ENCODE results near the gene CDK14. TPM values are rescaled to one million over a fixed set of nuclear protein-coding genes. Genes with fewer than 3 reads are reported as not detected.

CDK14 gene
- total RNA-seq, 1 donor from 2014 or later: 1.9 TPM

DNA sequence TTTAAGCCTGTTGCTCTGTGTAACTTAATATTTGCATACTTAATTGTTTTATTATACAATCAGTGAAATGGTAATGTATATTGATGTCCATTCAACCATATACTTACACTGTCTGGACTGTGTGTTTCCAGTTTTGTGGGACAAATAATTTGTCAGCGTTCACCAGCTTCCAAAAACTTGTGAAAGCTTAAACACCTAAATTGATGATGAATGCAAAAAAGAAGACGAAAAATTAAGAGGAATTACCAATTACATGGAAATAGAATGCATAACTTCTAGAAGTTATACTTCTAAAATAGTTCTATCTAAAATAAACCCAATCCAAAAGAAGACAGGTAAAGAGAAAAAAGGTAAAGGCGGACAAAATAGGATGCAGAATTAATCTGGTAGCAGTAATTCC lies 513.1 kb downstream of the CDK14 start:
- H3K4me3 Mint-ChIP-seq: no peak overlapping the region
- H3K36me3 Mint-ChIP-seq (ENCODE audit: low read depth): no peaks in the 10 kb centered on the region
- no peaks in the 10 kb centered on the region for H3K27me3 Mint-ChIP-seq
- no peak overlapping the region for H3K27ac Mint-ChIP-seq
- H3K9me3 Mint-ChIP-seq: no peaks in the 10 kb centered on the region
- intact Hi-C loops (cut with micrococcal nuclease): no loop called here
- no peak for DNase-seq
- no peaks in the 10 kb centered on the region for H3K4me1 Mint-ChIP-seq

DNA sequence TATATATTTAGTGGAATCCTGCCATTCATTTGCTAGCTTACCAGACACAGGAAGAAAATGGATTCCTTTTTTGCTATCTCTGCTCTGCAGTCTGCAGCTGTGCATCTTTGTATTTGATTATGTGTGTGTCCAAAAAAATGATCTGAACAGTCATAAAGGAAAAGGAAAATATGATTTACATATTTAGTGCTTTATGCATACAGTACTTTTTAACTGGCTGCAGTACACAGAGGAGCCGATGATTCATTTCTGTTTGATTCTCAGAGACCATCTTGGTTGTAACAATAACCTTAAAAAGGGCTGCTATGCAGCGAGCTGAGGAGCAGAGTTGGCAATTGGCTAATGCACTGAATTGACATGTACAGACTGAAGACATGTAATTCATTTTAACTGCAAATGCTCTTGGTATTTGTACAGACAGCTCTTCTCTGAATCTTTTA lies 516.8 kb downstream of the CDK14 start:
- DNase-seq: no peak
- Mint-ChIP-seq H3K27me3 (no peaks in the 10 kb centered on the region), H3K4me3 (no peak overlapping the region), H3K9me3 (no peaks in the 10 kb centered on the region), H3K4me1 (no peaks in the 10 kb centered on the region), H3K27ac (no peak overlapping the region), H3K36me3 (ENCODE audit: low read depth) (no peaks in the 10 kb centered on the region)
- intact Hi-C loops (cut with micrococcal nuclease): no loop called here

DNA sequence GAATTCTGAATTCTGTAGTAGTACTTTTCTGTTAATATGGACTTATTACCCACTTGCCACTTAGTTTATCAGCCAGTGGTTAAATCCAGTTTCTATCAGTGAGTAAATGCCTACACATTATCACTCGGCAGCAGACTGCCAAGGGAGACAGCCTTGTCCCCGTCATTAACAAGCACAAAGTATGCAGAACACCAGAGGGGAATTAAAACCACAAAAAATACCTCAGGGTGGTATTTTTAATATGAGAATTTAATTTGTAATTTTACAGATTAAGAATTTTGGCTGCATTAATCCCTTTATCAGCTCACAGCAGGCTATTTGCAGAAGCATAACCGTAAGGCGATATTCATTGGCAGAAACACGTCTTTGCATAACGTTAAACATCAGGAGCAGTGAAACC lies 518.1 kb downstream of the CDK14 start:
- no peak overlapping the region for H3K27ac Mint-ChIP-seq
- H3K9me3 Mint-ChIP-seq: no peaks in the 10 kb centered on the region
- intact Hi-C loops (cut with micrococcal nuclease): no loop called here
- no peaks in the 10 kb centered on the region for H3K36me3 Mint-ChIP-seq (ENCODE audit: low read depth)
- H3K4me1 Mint-ChIP-seq: no peaks in the 10 kb centered on the region
- no peak overlapping the region for H3K4me3 Mint-ChIP-seq
- H3K27me3 Mint-ChIP-seq: no peaks in the 10 kb centered on the region
- no peak for DNase-seq

GRCh38 chr7:91126762-91127161 lies 530.6 kb downstream of the CDK14 start:
- Mint-ChIP-seq H3K4me3 (no peak overlapping the region), H3K4me1 (no peaks in the 10 kb centered on the region), H3K27ac (no peak overlapping the region), H3K27me3 (no peaks in the 10 kb centered on the region), H3K36me3 (ENCODE audit: low read depth) (no peaks in the 10 kb centered on the region), H3K9me3 (no peaks in the 10 kb centered on the region)
- intact Hi-C loops (cut with micrococcal nuclease): no loop called here
- DNase-seq: no peak

GRCh38 chr7:91127325-91127724 lies 531.2 kb downstream of the CDK14 start:
- no peak overlapping the region for H3K27ac Mint-ChIP-seq
- no peaks in the 10 kb centered on the region for H3K27me3 Mint-ChIP-seq
- intact Hi-C loops (cut with micrococcal nuclease): no loop called here
- no peaks in the 10 kb centered on the region for H3K9me3 Mint-ChIP-seq
- H3K36me3 Mint-ChIP-seq (ENCODE audit: low read depth): no peaks in the 10 kb centered on the region
- H3K4me3 Mint-ChIP-seq: no peak overlapping the region
- no peaks in the 10 kb centered on the region for H3K4me1 Mint-ChIP-seq
- DNase-seq: no peak

GRCh38 chr7:91127959-91128358 lies 531.8 kb downstream of the CDK14 start:
- Mint-ChIP-seq H3K9me3 (no peaks in the 10 kb centered on the region), H3K27ac (no peak overlapping the region), H3K36me3 (ENCODE audit: low read depth) (no peaks in the 10 kb centered on the region), H3K4me3 (no peak overlapping the region), H3K4me1 (no peaks in the 10 kb centered on the region), H3K27me3 (no peaks in the 10 kb centered on the region)
- DNase-seq: no peak
- intact Hi-C loops (cut with micrococcal nuclease): no loop called here

DNA sequence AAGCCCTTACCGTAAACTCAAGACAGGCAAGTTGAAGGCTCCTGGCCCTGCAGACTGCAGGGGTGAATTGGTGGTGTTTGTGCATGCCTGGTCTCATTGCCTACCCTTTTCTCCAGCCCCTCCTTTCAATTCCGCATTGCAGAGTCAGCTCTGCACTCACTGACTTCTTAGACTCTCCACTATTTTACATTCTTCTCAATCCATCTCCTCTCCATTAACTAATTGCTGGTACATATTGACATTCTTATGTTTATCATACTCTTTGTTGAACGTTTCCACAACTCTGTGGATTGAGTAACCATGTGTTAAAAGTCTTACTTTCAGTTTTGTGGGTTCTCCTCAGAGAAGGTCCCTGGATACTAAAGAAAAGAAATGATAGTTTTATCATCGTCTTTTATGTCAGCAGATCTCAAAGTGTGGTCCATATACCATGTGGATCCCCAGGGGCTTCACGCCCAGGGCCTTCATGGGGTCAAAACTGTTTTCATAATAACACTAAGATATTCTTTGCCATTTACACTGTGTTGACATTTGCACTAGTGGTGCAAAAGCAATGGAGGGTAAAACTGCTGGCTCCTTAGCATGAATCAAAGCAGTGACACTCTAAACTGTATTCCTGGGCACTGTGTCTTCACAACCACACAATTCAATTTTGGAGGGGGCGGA lies 532.7 kb downstream of the CDK14 start:
- intact Hi-C loops (cut with micrococcal nuclease): no loop called here
- Mint-ChIP-seq H3K4me3 (no peak overlapping the region), H3K9me3 (no peaks in the 10 kb centered on the region), H3K36me3 (ENCODE audit: low read depth) (no peaks in the 10 kb centered on the region), H3K27ac (no peak overlapping the region), H3K4me1 (no peaks in the 10 kb centered on the region), H3K27me3 (no peaks in the 10 kb centered on the region)
- DNase-seq: no peak

DNA sequence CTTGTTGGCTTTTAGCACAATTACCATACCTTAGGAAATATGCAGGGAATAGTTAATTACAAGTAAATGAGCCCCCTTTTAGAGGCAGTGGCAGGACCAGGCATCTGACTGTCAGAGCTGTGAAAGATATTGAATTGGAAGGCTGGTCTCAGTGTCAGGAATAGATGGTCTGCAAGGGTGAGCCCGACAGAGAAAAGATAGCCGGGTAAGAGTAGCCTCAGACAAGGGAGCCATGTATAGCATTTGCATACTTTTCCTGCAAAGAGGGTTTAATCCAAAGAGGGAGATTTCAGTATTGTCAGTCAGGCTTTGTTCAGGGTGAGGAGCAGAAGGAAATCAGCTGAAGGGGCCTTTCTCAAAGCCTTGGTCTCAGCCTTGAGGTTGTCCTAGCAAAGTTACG lies 539.2 kb downstream of the CDK14 start:
- H3K4me1 Mint-ChIP-seq: no peaks in the 10 kb centered on the region
- H3K27ac Mint-ChIP-seq: no peak overlapping the region
- DNase-seq: no peak
- intact Hi-C loops (cut with micrococcal nuclease): no loop called here
- H3K9me3 Mint-ChIP-seq: no peaks in the 10 kb centered on the region
- peaks cover 2% of the 10 kb centered on the region for H3K27me3 Mint-ChIP-seq
- H3K4me3 Mint-ChIP-seq: no peak overlapping the region
- no peaks in the 10 kb centered on the region for H3K36me3 Mint-ChIP-seq (ENCODE audit: low read depth)

- intact Hi-C loops (cut with micrococcal nuclease): no loop called here
- H3K4me1 Mint-ChIP-seq: no peaks in the 10 kb centered on the region
- H3K9me3 Mint-ChIP-seq: no peaks in the 10 kb centered on the region
- no peaks in the 10 kb centered on the region for H3K36me3 Mint-ChIP-seq (ENCODE audit: low read depth)
- H3K27ac Mint-ChIP-seq: no peak overlapping the region
- no peak overlapping the region for H3K4me3 Mint-ChIP-seq
- H3K27me3 Mint-ChIP-seq: peaks cover 2% of the 10 kb centered on the region
- DNase-seq: no peak
Observed at GRCh38 chr7:91135703-91136430, 539.7 kb downstream of the CDK14 start.

- no peaks in the 10 kb centered on the region for H3K9me3 Mint-ChIP-seq
- H3K4me3 Mint-ChIP-seq: no peak overlapping the region
Observed at GRCh38 chr7:91137153-91137787, 541.1 kb downstream of the CDK14 start.

GRCh38 chr7:91137788-91138368 lies 541.8 kb downstream of the CDK14 start:
- Mint-ChIP-seq H3K4me1 (no peaks in the 10 kb centered on the region), H3K27ac (no peak overlapping the region), H3K36me3 (ENCODE audit: low read depth) (no peaks in the 10 kb centered on the region), H3K4me3 (no peak overlapping the region), H3K9me3 (no peaks in the 10 kb centered on the region), H3K27me3 (peaks cover 2% of the 10 kb centered on the region)
- intact Hi-C loops (cut with micrococcal nuclease): no loop called here
- DNase-seq: no peak

More at GRCh38 chr7:91137153-91137787, 541.1 kb downstream of the CDK14 start:
- Mint-ChIP-seq H3K27ac (no peak overlapping the region), H3K27me3 (peaks cover 2% of the 10 kb centered on the region), H3K4me1 (no peaks in the 10 kb centered on the region), H3K36me3 (ENCODE audit: low read depth) (no peaks in the 10 kb centered on the region)
- DNase-seq: no peak
- intact Hi-C loops (cut with micrococcal nuclease): no loop called here

GRCh38 chr7:91140286-91140685 lies 544.2 kb downstream of the CDK14 start:
- no peaks in the 10 kb centered on the region for H3K9me3 Mint-ChIP-seq
- peaks cover 1% of the 10 kb centered on the region for H3K27me3 Mint-ChIP-seq
- no peaks in the 10 kb centered on the region for H3K36me3 Mint-ChIP-seq (ENCODE audit: low read depth)
- intact Hi-C loops (cut with micrococcal nuclease): no loop called here
- no peak overlapping the region for H3K4me3 Mint-ChIP-seq
- no peak overlapping the region for H3K27ac Mint-ChIP-seq
- no peaks in the 10 kb centered on the region for H3K4me1 Mint-ChIP-seq
- no peak for DNase-seq

- no peak for DNase-seq
- Mint-ChIP-seq H3K4me3 (no peak overlapping the region), H3K36me3 (ENCODE audit: low read depth) (no peaks in the 10 kb centered on the region), H3K9me3 (no peaks in the 10 kb centered on the region), H3K27me3 (no peaks in the 10 kb centered on the region), H3K27ac (no peak overlapping the region), H3K4me1 (no peaks in the 10 kb centered on the region)
- intact Hi-C loops (cut with micrococcal nuclease): no loop called here
Observed at GRCh38 chr7:91140982-91141381, 544.9 kb downstream of the CDK14 start.

DNA sequence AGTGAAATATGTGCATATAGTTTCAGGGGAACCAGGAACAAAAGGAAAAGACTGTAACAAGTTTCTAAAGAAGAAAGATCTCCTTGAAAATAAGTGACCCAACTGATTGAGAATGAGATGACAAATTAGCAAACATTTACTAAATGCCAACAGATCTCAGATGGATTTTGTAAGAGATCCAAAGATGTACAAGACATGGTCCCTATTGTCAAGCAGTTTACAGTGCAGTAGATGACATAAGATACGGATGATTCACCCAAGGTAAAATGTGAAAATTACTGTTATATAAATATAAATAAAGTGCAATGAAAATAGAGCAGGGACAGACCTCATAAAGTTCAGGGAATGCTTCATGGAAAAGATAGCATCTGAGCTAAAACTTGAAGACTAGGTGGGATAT lies 546.6 kb downstream of the CDK14 start:
- intact Hi-C loops (cut with micrococcal nuclease): no loop called here
- Mint-ChIP-seq H3K4me1 (no peaks in the 10 kb centered on the region), H3K36me3 (ENCODE audit: low read depth) (no peaks in the 10 kb centered on the region), H3K4me3 (no peak overlapping the region), H3K27ac (no peak overlapping the region), H3K27me3 (no peaks in the 10 kb centered on the region), H3K9me3 (no peaks in the 10 kb centered on the region)
- DNase-seq: no peak
